Epithelial cell of esophagus (primary cell): ENCODE data around the gene EBF3.

ENCODE experiments used
- DNase-seq: peaks from one replicate; pipeline ENCODE4 v3.0.0; 2010; ENCODE audit warnings: low read depth
- H3K4me3 ChIP-seq: 2 replicates; pipeline ENCODE4 v1.5.1; 2011; ENCODE audit warnings: mild to moderate bottlenecking, low read length, control low read depth
- CTCF ChIP-seq: IDR thresholded peaks from 2 replicates; pipeline ENCODE4 v1.5.1; 2011; ENCODE audit warnings: low read depth, mild to moderate bottlenecking, low read length, control low read depth, inconsistent platforms; ENCODE audit not compliant: insufficient read depth; ENCODE audit errors: missing control alignments

Gene EBF3

GRCh38 chr10:129953119-129954051, 10.7 kb downstream of the EBF3 start:
- DNase-seq: no peak
- no peak for TF ChIP-seq CTCF
- H3K4me3 ChIP-seq: no peak overlapping the region

GRCh38 chr10:129952378-129953118, 11.5 kb downstream of the EBF3 start:
- H3K4me3 ChIP-seq: no peak overlapping the region
- no peak for DNase-seq
- no peak for TF ChIP-seq CTCF

GRCh38 chr10:129951970-129952265, 12.2 kb downstream of the EBF3 start:
- no peak overlapping the region for H3K4me3 ChIP-seq
- no peak for DNase-seq

GRCh38 chr10:129951101-129951969, 12.7 kb downstream of the EBF3 start:
- no peak overlapping the region for H3K4me3 ChIP-seq
- TF ChIP-seq CTCF: no peak
- no peak for DNase-seq

More at GRCh38 chr10:129951970-129952265, 12.2 kb downstream of the EBF3 start:
- no peak for TF ChIP-seq CTCF

- no peak for DNase-seq
- H3K4me3 ChIP-seq: no peak overlapping the region
- no peak for TF ChIP-seq CTCF
These were observed 13.4 kb downstream of the EBF3 start for GRCh38 chr10:129950676-129951075.

- H3K4me3 ChIP-seq: no peak overlapping the region
- DNase-seq: no peak
- no peak for TF ChIP-seq CTCF
These were observed 14.2 kb downstream of the EBF3 start for GRCh38 chr10:129949891-129950291.
